MM.1S (cell line): ENCODE results near the gene TBC1D8.

Experiments
- DNase-seq: peaks from one replicate; pipeline ENCODE4 v3.0.0-alpha.2; 2015
- H2AFZ ChIP-seq: fragments of 300-600 bp; sonication (generic); 2 replicates; pipeline ENCODE4 v1.6.0; 2016; ENCODE audit warnings: antibody characterized with exemption, low read length
- H3F3A ChIP-seq: fragments of 300-600 bp; sonication (generic); 2 replicates; pipeline ENCODE4 v1.6.1; 2016; ENCODE audit warnings: mild to moderate bottlenecking, antibody characterized with exemption, low read length, moderate library complexity, mixed read lengths; ENCODE audit not compliant: insufficient read depth
- H3K27ac ChIP-seq: fragments of 300-600 bp; sonication (generic); 2 replicates; pipeline ENCODE4 v1.5.1; 2016; ENCODE audit warnings: mild to moderate bottlenecking, low read length
- H3K27me3 ChIP-seq: fragments of 300-600 bp; sonication (generic); replicated peaks from 2 replicates; pipeline ENCODE4 v1.6.0; 2016; ENCODE audit warnings: low read length; ENCODE audit not compliant: insufficient read depth
- H3K36me3 ChIP-seq: fragments of 300-600 bp; sonication (generic); replicated peaks from 2 replicates; pipeline ENCODE4 v1.6.1; 2016; ENCODE audit warnings: mild to moderate bottlenecking, low read length, mixed read lengths; ENCODE audit not compliant: insufficient read depth
- H3K4me1 ChIP-seq: fragments of 300-600 bp; sonication (generic); 2 replicates; pipeline ENCODE4 v1.6.1; 2016; ENCODE audit warnings: low read length, mixed read lengths
- H3K4me2 ChIP-seq: fragments of 300-600 bp; sonication (generic); 2 replicates; pipeline ENCODE4 v1.6.0; 2016; ENCODE audit warnings: low read depth, low read length
- H3K4me3 ChIP-seq: fragments of 300-600 bp; sonication (generic); 2 replicates; pipeline ENCODE4 v1.5.1; 2016; ENCODE audit warnings: low read length, mixed read lengths
- H3K79me2 ChIP-seq: fragments of 300-600 bp; sonication (generic); 2 replicates; pipeline ENCODE4 v1.6.1; 2016; ENCODE audit warnings: mixed run types, low read length, mixed read lengths
- H3K9ac ChIP-seq: fragments of 300-600 bp; sonication (generic); 2 replicates; pipeline ENCODE4 v1.6.1; 2016; ENCODE audit warnings: low read length, mixed read lengths
- H3K9me2 ChIP-seq: fragments of 300-600 bp; sonication (generic); replicated peaks from 2 replicates; pipeline ENCODE4 v1.6.1; 2016; ENCODE audit warnings: mild to moderate bottlenecking, low read length, mixed read lengths; ENCODE audit not compliant: insufficient read depth
- H3K9me3 ChIP-seq: fragments of 300-600 bp; sonication (generic); replicated peaks from 2 replicates; pipeline ENCODE4 v1.6.1; 2016; ENCODE audit warnings: mild to moderate bottlenecking, low read length, mixed read lengths; ENCODE audit not compliant: insufficient read depth
- H4K20me1 ChIP-seq: fragments of 300-600 bp; sonication (generic); 2 replicates; pipeline ENCODE4 v1.6.1; 2016; ENCODE audit warnings: mild to moderate bottlenecking, low read length, moderate library complexity, mixed read lengths; ENCODE audit not compliant: insufficient read depth
- EZH2 ChIP-seq: fragments of 300-600 bp; sonication (generic); optimal IDR thresholded peaks from 2 replicates; pipeline ENCODE3; 2017; ENCODE audit warnings: low read depth, mild to moderate bottlenecking, antibody characterized with exemption, low read length, mixed read lengths
- EZH2phosphoT487 ChIP-seq: fragments of 300-600 bp; sonication (generic); IDR thresholded peaks from 2 replicates; pipeline ENCODE4 v1.6.1; 2018; ENCODE audit warnings: antibody characterized with exemption, low read length
- TF ChIP-seq, protein P1 (sequence below): fragments of 300-600 bp; sonication (generic); IDR thresholded peaks from 2 replicates; pipeline ENCODE4 v1.5.1; 2016; ENCODE audit warnings: antibody characterized with exemption, low read length, mixed read lengths

TBC1D8 gene

DNA sequence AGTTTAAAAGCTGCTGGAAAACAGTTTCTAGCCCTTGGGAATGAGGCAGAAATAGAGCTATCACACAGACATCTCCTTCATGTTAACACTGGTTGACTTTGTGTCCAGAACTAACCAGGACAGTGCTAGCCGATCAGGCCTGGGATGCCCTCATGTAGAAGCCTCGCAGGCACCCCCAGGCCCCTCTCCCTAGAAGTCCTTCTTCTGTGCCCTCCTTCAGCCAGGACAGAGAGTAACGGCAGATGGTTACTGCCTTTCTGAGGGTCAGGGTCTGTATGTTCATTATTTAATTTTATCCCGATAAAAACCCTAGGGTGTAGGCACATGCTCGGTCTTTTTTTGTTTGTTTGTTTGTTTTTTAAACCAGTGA, 159.8 kb downstream of the TBC1D8 start:
- Histone ChIP-seq H4K20me1 (no peaks in the 10 kb centered on the region), H3K4me1 (no peaks in the 10 kb centered on the region), H3K4me3 (no peak overlapping the region), H3K27ac (no peak overlapping the region), H3K79me2 (no peaks in the 10 kb centered on the region), H3K36me3 (no peaks in the 10 kb centered on the region), H3K9me3 (no peaks in the 10 kb centered on the region), H3K9ac (no peak overlapping the region), H3F3A (no peaks in the 10 kb centered on the region), H3K9me2 (no peaks in the 10 kb centered on the region), H2AFZ (no peak overlapping the region), H3K27me3 (no peaks in the 10 kb centered on the region), H3K4me2 (no peak overlapping the region)
- TF ChIP-seq EZH2phosphoT487 (no peak), EZH2 (no peak)
- TF ChIP-seq, protein P1, sequence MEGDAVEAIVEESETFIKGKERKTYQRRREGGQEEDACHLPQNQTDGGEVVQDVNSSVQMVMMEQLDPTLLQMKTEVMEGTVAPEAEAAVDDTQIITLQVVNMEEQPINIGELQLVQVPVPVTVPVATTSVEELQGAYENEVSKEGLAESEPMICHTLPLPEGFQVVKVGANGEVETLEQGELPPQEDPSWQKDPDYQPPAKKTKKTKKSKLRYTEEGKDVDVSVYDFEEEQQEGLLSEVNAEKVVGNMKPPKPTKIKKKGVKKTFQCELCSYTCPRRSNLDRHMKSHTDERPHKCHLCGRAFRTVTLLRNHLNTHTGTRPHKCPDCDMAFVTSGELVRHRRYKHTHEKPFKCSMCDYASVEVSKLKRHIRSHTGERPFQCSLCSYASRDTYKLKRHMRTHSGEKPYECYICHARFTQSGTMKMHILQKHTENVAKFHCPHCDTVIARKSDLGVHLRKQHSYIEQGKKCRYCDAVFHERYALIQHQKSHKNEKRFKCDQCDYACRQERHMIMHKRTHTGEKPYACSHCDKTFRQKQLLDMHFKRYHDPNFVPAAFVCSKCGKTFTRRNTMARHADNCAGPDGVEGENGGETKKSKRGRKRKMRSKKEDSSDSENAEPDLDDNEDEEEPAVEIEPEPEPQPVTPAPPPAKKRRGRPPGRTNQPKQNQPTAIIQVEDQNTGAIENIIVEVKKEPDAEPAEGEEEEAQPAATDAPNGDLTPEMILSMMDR, result no peak
- DNase-seq, result no peak

DNA sequence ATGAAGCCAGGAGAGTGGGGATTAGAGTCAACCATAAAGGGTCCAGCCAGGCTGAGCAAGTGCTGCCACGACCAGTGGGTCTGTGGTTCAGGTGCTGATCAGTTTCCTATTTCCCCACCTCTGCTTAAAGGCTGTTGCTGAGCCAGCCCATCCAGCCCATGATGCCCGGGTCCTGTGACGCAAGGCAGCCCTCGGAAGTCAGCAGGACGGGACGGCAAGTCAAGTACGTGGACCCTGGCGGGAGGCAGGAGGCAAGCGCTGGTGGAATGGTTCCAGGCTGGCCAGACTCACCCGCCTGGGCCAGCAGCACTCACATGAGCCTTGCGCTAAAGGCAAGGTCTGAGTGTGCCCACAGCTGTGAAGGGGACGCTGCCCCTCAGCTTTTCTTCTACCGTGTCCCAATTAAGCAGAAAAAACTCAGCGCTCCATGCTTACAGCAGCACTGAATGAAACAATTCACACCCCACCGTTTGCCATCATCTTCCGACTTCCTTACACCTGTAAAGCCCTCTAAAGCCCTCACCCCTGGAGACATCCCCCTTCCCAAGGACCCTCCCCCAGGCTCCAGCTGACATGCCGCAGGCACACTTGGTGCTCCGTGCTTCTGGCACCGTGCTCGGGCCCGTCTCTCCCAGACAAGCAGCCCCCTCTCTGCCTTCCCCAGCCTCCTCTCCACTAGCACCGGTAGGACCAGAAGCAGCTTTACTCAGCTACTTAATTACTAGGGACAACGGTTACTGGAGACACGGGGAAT, 160.4 kb downstream of the TBC1D8 start:
- H2AFZ ChIP-seq, result no peak overlapping the region
- TF ChIP-seq EZH2, result no peak
- TF ChIP-seq, protein P1, result no peak
- TF ChIP-seq EZH2phosphoT487, result no peak
- H3K9me3 ChIP-seq, result no peaks in the 10 kb centered on the region
- no peaks in the 10 kb centered on the region for H3K27me3 ChIP-seq
- no peak overlapping the region for H3K4me2 ChIP-seq
- DNase-seq, result no peak
- no peaks in the 10 kb centered on the region for H3K36me3 ChIP-seq
- H3F3A ChIP-seq, result no peaks in the 10 kb centered on the region
- no peaks in the 10 kb centered on the region for H3K4me1 ChIP-seq
- H4K20me1 ChIP-seq, result no peaks in the 10 kb centered on the region
- H3K9me2 ChIP-seq, result no peaks in the 10 kb centered on the region
- no peak overlapping the region for H3K4me3 ChIP-seq
- no peaks in the 10 kb centered on the region for H3K79me2 ChIP-seq
- H3K27ac ChIP-seq, result no peak overlapping the region
- no peak overlapping the region for H3K9ac ChIP-seq

- Histone ChIP-seq H2AFZ (no peak overlapping the region), H3K9ac (no peak overlapping the region), H3K27me3 (no peaks in the 10 kb centered on the region), H3K9me3 (no peaks in the 10 kb centered on the region), H3K4me3 (no peak overlapping the region), H3K36me3 (no peaks in the 10 kb centered on the region), H3F3A (no peaks in the 10 kb centered on the region), H3K4me2 (no peak overlapping the region), H4K20me1 (no peaks in the 10 kb centered on the region), H3K27ac (no peak overlapping the region), H3K9me2 (no peaks in the 10 kb centered on the region), H3K79me2 (no peaks in the 10 kb centered on the region), H3K4me1 (no peaks in the 10 kb centered on the region)
- no peak for TF ChIP-seq EZH2
- TF ChIP-seq, protein P1, result no peak
- no peak for TF ChIP-seq EZH2phosphoT487
- DNase-seq, result no peak
Measured at GRCh38 chr2:100990166-100990565, 161.0 kb downstream of the TBC1D8 start.
